OCI-LY7 (cell line): ENCODE data around the gene CPLX3. TPM values are rescaled to one million over a fixed set of nuclear protein-coding genes. Genes with fewer than 3 reads are reported as not detected.

Experiments
- BruUV-seq: library from RNA; stranded (reverse); fragments of 400-500 nt; replicated peaks from 2 replicates; lab custom pipeline; 2021; lab: Mats Ljungman, UMichigan
- CTCF ChIA-PET: fragments of 300-600 bp; sonication (Branson Sonifier 250); formaldehyde crosslinking; loops from one replicate; lab custom pipeline; 2022; ENCODE audit warnings: antibody characterized with exemption; ENCODE audit not compliant: unreplicated experiment; lab: Charles Lee
- POLR2A ChIA-PET: fragments of 300-600 bp; sonication (Branson Sonifier 250); formaldehyde crosslinking; loops from one replicate; lab custom pipeline; 2022; ENCODE audit warnings: antibody characterized with exemption; lab: Charles Lee
- DNase-seq: peaks from one replicate; pipeline ENCODE4 v3.0.0-alpha.2; 2015; ENCODE audit warnings: low spot score
- H2AFZ ChIP-seq: fragments of 200-600 bp; sonication (generic), shearing (Covaris generic); 2 replicates; pipeline ENCODE4 v1.6.1; 2014; ENCODE audit warnings: mild to moderate bottlenecking, antibody characterized with exemption, low read length, moderate library complexity
- H3K27ac ChIP-seq: fragments of 200-600 bp; sonication (generic); 2 replicates; pipeline ENCODE4 v1.5.1; 2014; ENCODE audit warnings: mixed run types, low read depth, mild to moderate bottlenecking, moderate library complexity, low read length, inconsistent platforms; ENCODE audit not compliant: poor library complexity, severe bottlenecking
- H3K36me3 ChIP-seq: fragments of 200-600 bp; sonication (generic); 2 replicates; pipeline ENCODE4 v1.6.1; 2014; ENCODE audit warnings: mild to moderate bottlenecking, antibody characterized with exemption, low read length, moderate library complexity, mixed read lengths; ENCODE audit not compliant: insufficient read depth
- H3K4me1 ChIP-seq: fragments of 200-600 bp; sonication (generic); 2 replicates; pipeline ENCODE4 v1.5.1; 2014; ENCODE audit warnings: mild to moderate bottlenecking, low read length; ENCODE audit not compliant: insufficient read depth, poor library complexity, severe bottlenecking
- H3K4me2 ChIP-seq: fragments of 200-600 bp; sonication (generic); 2 replicates; pipeline ENCODE4 v1.6.1; 2014; ENCODE audit warnings: mild to moderate bottlenecking, low read length
- H3K4me3 ChIP-seq: fragments of 200-600 bp; sonication (generic); 2 replicates; pipeline ENCODE4 v1.5.1; 2014; ENCODE audit warnings: mild to moderate bottlenecking, low read depth, low read length; ENCODE audit not compliant: poor library complexity, severe bottlenecking
- H3K79me2 ChIP-seq: fragments of 200-600 bp; sonication (generic); 2 replicates; pipeline ENCODE4 v1.6.1; 2016; ENCODE audit warnings: low read depth, mild to moderate bottlenecking, low read length, moderate library complexity, mixed read lengths; ENCODE audit not compliant: insufficient read depth
- H3K9me2 ChIP-seq: fragments of 200-600 bp; sonication (generic); 2 replicates; pipeline ENCODE4 v1.6.1; 2016; ENCODE audit warnings: mild to moderate bottlenecking, low read length, mixed read lengths; ENCODE audit not compliant: insufficient read depth
- H3K9me3 ChIP-seq: fragments of 200-600 bp; sonication (generic); 2 replicates; pipeline ENCODE4 v1.6.1; 2014; ENCODE audit warnings: mild to moderate bottlenecking, mixed run types, low read length, mixed read lengths
- H4K20me1 ChIP-seq: fragments of 200-600 bp; sonication (generic); 2 replicates; pipeline ENCODE4 v1.6.1; 2014; ENCODE audit warnings: mild to moderate bottlenecking, antibody characterized with exemption, low read length, moderate library complexity, mixed read lengths; ENCODE audit not compliant: insufficient read depth
- EZH2phosphoT487 ChIP-seq: fragments of 200-600 bp; sonication (generic); IDR thresholded peaks from 2 replicates; pipeline ENCODE4 v1.6.1; 2018; ENCODE audit warnings: low read depth, borderline replicate concordance, mild to moderate bottlenecking, mixed run types, antibody characterized with exemption, low read length, moderate library complexity, mixed read lengths
- intact Hi-C: fragments of 100-400 bp; cut with micrococcal nuclease; formaldehyde crosslinking; loops from one replicate; pipeline ENCODE4 v1.10.0; 2022; ENCODE audit not compliant: unreplicated experiment
- total RNA-seq, 2 experiments: library from RNA; depleted of rRNA in 1 of 2; stranded (reverse); fragments of >200 nt in 1 of 2; shearing (Covaris generic) in 1 of 2; gene quantifications; 2 replicates each; pipeline ENCODE4 v1.2.3, GENCODE V29; 2014 to 2022
- TF ChIP-seq, protein P1 (sequence below): fragments of 200-600 bp; sonication (generic); conservative IDR thresholded peaks from 2 replicates; pipeline ENCODE4 v1.5.1; 2014; ENCODE audit warnings: mild to moderate bottlenecking, antibody characterized with exemption, low read length, moderate library complexity, mixed read lengths

CPLX3 gene
- total RNA-seq, 2 experiments from 2014 or later: 0.35 to 1.5 TPM

DNA sequence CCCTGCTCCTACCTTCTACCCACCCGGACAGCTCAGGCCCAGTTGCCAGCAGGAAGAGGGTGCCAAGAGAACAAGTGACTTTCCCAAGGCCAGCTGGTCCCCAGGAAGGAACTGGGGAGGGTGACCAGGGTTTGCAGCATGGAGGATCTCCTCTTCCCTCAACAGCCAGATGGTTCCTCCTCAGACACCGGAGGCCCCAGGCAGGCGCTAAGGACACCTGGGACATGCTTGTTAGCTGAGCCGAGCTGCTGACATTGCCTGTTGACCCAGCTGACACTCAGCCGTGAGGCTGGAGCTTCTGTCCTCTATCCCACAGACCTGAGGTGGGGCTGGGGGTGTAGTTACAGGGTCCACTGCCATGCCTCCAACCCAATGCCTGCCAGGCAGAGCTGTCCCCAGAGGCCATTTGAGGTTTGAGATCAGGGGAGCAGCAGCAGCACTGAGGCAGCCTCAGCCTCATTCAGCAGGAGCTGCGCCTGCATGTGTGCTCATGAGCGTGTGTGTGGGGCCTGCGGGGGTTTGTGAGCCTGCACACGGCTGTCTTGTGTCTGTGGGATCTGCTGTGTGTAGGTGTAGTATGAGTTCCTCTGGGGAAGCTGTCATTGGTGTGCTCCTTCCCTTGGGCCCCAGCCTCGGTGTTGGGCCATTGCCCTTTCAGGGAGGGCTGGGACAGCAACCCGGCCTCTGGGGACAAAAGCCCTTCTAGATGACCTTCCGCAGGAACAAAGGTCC, 7.1 kb downstream of the CPLX3 start:
- Histone ChIP-seq H3K36me3 (peaks cover 2% of the 10 kb centered on the region; the same call in 1 of the 2 replicates), H3K4me1 (peaks cover 23% of the 10 kb centered on the region), H3K9me2 (no peaks in the 10 kb centered on the region), H3K79me2 (no peaks in the 10 kb centered on the region), H4K20me1 (no peaks in the 10 kb centered on the region), H3K4me2 (no peak overlapping the region), H3K27ac (no peak overlapping the region), H2AFZ (no peak overlapping the region), H3K4me3 (no peak overlapping the region), H3K9me3 (no peaks in the 10 kb centered on the region)
- TF ChIP-seq, protein P1, sequence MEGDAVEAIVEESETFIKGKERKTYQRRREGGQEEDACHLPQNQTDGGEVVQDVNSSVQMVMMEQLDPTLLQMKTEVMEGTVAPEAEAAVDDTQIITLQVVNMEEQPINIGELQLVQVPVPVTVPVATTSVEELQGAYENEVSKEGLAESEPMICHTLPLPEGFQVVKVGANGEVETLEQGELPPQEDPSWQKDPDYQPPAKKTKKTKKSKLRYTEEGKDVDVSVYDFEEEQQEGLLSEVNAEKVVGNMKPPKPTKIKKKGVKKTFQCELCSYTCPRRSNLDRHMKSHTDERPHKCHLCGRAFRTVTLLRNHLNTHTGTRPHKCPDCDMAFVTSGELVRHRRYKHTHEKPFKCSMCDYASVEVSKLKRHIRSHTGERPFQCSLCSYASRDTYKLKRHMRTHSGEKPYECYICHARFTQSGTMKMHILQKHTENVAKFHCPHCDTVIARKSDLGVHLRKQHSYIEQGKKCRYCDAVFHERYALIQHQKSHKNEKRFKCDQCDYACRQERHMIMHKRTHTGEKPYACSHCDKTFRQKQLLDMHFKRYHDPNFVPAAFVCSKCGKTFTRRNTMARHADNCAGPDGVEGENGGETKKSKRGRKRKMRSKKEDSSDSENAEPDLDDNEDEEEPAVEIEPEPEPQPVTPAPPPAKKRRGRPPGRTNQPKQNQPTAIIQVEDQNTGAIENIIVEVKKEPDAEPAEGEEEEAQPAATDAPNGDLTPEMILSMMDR: no peak
- no peak for TF ChIP-seq EZH2phosphoT487
- DNase-seq: no peak
- intact Hi-C loops: no loop called here
- ChIA-PET POLR2A (no interaction called here), CTCF (no interaction called here)
- BruUV-seq: no TSS peak

DNA sequence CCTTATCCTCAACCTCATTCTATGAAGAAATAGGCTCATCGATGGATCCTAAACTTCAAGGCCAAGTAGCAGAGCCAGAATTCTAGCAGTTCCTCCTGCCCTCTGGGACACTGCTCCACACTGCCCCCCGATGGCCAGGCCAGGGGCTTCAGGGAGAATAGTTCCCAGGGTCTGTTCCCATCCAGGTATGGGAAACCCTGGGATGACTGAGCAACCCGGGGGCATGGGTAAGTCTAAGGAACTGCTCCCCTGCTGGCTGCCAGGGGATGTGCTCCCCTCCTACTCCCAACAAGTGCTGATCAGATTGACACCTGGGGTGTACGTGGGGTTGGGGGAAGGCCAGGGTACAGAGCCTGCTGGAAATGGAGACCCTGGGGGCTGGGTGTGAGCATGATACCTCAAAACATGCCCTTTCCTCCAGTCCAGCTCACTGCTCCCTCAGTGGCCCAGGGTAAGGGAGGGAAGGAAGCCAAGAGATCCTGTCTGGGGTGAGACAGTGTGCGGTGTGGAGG, 8.9 kb downstream of the CPLX3 start:
- Histone ChIP-seq H4K20me1 (no peaks in the 10 kb centered on the region), H3K4me3 (no peak overlapping the region), H3K27ac (no peak overlapping the region), H3K4me1 (peaks cover 23% of the 10 kb centered on the region), H3K4me2 (no peak overlapping the region), H3K36me3 (peaks cover 2% of the 10 kb centered on the region; the same call in 1 of the 2 replicates), H3K9me3 (no peaks in the 10 kb centered on the region), H2AFZ (no peak overlapping the region), H3K79me2 (no peaks in the 10 kb centered on the region), H3K9me2 (no peaks in the 10 kb centered on the region)
- intact Hi-C loops: loop anchor here (1.0 kb wide), 2 partner anchors 64 to 200 kb away; no protein-coding TSS in a partner anchor
- POLR2A ChIA-PET: no interaction called here
- BruUV-seq: no TSS peak
- peak; percentile 53 for DNase-seq
- CTCF ChIA-PET: no interaction called here
- TF ChIP-seq, protein P1: peak; percentile 93
- TF ChIP-seq EZH2phosphoT487: no peak

DNA sequence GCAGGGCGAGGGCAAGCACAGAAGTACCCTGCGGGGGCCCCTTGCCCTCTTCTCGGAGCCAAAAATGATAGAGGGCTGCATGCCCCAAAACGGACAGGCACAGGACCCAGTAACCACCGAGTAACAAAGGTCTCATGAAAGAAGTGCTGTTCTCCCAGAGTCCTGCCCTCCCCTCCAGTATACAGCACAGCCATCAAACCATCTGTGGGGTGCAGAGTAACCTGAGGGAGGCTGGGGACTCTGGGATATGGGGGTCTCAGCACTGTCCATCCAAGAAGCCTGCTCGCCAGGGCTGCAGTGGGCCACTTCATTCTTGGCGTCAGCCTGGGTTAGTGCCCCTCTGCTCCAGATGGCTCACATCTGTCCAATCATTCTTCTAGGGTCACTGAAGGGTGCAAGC, 10.4 kb downstream of the CPLX3 start:
- TF ChIP-seq EZH2phosphoT487: no peak
- TF ChIP-seq, protein P1: no peak
- Histone ChIP-seq H3K4me2 (no peak overlapping the region), H3K4me1 (peaks cover 26% of the 10 kb centered on the region), H3K79me2 (no peaks in the 10 kb centered on the region), H3K36me3 (peaks cover 2% of the 10 kb centered on the region; the same call in 1 of the 2 replicates), H2AFZ (no peak overlapping the region), H3K9me2 (no peaks in the 10 kb centered on the region), H4K20me1 (no peaks in the 10 kb centered on the region), H3K4me3 (no peak overlapping the region), H3K27ac (no peak overlapping the region), H3K9me3 (no peaks in the 10 kb centered on the region)
- DNase-seq: no peak
- no TSS peak for BruUV-seq
- ChIA-PET POLR2A (interaction anchor here (0.6 kb wide), 1 partner anchor 40 kb away, joined by 3 read pairs; no protein-coding TSS in a partner anchor), CTCF (no interaction called here)
- intact Hi-C loops: no loop called here
